PFSK-1 (cell line): ENCODE data around the gene KRTAP9-6.

ENCODE experiments used
- FOXP2 ChIP-seq: optimal IDR thresholded peaks from 2 replicates; pipeline ENCODE3; 2011; ENCODE audit warnings: borderline replicate concordance, control low read depth, inconsistent platforms; ENCODE audit not compliant: insufficient read depth; ENCODE audit errors: extremely low read length, extremely low read depth
- POLR2AphosphoS5 ChIP-seq: IDR thresholded peaks from 2 replicates; pipeline ENCODE4 v1.6.1; 2012; ENCODE audit warnings: low read depth, mild to moderate bottlenecking, control low read depth, low read length, moderate library complexity
- SIN3A ChIP-seq: IDR thresholded peaks from 2 replicates; pipeline ENCODE4 v1.6.1; 2012; ENCODE audit warnings: mild to moderate bottlenecking, low read length, moderate library complexity, borderline replicate concordance; ENCODE audit not compliant: insufficient read depth
- TAF1 ChIP-seq: IDR thresholded peaks from 2 replicates; pipeline ENCODE4 v1.6.1; 2012; ENCODE audit warnings: low read length, control low read depth, borderline replicate concordance; ENCODE audit not compliant: insufficient read depth
- TF ChIP-seq, protein P1 (sequence below), 2 experiments: IDR thresholded peaks; 2 replicates each; pipeline versions ENCODE4 v1.6.1 to v1.8.0; 2011 to 2012; ENCODE audit warnings: low read depth in 2 of 2, low read length in 2 of 2, control low read depth in 1 of 2, inconsistent platforms in 1 of 2, mild to moderate bottlenecking in 1 of 2, moderate library complexity in 1 of 2; ENCODE audit not compliant: insufficient read depth in 1 of 2

Gene KRTAP9-6

DNA sequence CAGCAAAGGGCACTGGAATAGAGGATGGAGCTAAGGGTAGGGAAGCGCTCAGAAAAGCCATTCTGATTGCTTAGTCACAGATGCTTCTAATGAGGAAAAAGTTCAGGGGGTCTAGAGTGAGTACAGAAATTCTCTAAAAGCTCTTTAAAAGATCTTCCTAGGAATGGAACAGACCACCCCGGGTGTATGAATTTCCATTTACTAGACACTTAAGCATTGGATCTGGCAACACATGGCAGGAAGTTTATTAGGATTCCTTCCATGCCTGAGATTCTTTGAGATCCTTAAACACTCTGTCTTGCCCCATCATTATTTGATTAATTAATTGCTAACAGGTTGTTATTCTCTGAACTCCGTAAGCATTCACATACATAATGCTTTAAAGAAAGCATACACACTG is 18.9 kb downstream of the KRTAP9-6 start:
- TF ChIP-seq FOXP2: no peak
- TF ChIP-seq POLR2AphosphoS5: no peak
- no peak for TF ChIP-seq TAF1
- TF ChIP-seq, protein P1, sequence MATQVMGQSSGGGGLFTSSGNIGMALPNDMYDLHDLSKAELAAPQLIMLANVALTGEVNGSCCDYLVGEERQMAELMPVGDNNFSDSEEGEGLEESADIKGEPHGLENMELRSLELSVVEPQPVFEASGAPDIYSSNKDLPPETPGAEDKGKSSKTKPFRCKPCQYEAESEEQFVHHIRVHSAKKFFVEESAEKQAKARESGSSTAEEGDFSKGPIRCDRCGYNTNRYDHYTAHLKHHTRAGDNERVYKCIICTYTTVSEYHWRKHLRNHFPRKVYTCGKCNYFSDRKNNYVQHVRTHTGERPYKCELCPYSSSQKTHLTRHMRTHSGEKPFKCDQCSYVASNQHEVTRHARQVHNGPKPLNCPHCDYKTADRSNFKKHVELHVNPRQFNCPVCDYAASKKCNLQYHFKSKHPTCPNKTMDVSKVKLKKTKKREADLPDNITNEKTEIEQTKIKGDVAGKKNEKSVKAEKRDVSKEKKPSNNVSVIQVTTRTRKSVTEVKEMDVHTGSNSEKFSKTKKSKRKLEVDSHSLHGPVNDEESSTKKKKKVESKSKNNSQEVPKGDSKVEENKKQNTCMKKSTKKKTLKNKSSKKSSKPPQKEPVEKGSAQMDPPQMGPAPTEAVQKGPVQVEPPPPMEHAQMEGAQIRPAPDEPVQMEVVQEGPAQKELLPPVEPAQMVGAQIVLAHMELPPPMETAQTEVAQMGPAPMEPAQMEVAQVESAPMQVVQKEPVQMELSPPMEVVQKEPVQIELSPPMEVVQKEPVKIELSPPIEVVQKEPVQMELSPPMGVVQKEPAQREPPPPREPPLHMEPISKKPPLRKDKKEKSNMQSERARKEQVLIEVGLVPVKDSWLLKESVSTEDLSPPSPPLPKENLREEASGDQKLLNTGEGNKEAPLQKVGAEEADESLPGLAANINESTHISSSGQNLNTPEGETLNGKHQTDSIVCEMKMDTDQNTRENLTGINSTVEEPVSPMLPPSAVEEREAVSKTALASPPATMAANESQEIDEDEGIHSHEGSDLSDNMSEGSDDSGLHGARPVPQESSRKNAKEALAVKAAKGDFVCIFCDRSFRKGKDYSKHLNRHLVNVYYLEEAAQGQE (IDR thresholded peaks at IDR 0.05; ENCODE audit: insufficient read depth in 1 of 2, low read depth in 2 of 2, low read length in 2 of 2): no peak
- TF ChIP-seq SIN3A: no peak

DNA sequence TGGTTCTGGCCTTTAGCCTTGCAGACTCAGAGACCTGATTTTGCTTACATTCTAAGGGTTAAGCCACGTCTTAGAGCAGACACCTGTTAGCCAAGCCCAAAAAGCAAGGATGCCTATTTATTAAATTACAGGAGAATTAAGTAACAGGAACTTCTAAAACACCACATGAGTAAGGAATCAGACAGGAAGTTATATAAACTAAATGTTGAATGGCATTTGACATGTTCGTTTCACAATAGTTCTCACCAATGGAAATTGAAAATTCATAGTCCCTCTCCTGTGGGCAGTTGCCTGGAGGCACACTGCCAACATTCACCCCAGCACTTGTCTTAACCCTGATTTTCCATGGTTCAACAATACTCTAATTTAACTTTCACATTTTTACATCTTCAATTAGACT is 19.4 kb downstream of the KRTAP9-6 start:
- no peak for TF ChIP-seq TAF1
- no peak for TF ChIP-seq POLR2AphosphoS5
- TF ChIP-seq SIN3A: no peak
- no peak for TF ChIP-seq FOXP2
- TF ChIP-seq, protein P1 (IDR thresholded peaks at IDR 0.05; ENCODE audit: insufficient read depth in 1 of 2, low read depth in 2 of 2, low read length in 2 of 2): no peak

DNA sequence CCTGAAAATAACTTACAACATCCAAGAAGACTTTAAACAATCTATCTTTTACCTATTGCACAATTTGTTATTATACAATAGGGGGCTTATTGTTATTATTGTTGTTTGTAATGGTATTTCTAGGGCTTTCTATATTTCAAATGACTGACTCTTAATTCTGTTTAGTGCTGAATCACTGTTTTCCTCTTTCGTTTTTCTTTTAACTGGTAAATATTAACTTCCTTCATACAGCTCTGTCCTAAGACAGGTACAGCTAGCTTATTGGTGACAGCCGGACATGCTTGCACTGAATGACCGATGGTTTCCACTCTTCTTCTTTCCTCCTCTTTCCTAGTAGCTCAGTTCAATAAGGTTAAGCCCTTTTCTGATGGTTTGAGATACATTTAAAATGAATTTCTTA is 21.9 kb downstream of the KRTAP9-6 start:
- TF ChIP-seq, protein P1 (IDR thresholded peaks at IDR 0.05; ENCODE audit: insufficient read depth in 1 of 2, low read depth in 2 of 2, low read length in 2 of 2): no peak
- no peak for TF ChIP-seq POLR2AphosphoS5
- no peak for TF ChIP-seq TAF1
- no peak for TF ChIP-seq SIN3A
- no peak for TF ChIP-seq FOXP2

DNA sequence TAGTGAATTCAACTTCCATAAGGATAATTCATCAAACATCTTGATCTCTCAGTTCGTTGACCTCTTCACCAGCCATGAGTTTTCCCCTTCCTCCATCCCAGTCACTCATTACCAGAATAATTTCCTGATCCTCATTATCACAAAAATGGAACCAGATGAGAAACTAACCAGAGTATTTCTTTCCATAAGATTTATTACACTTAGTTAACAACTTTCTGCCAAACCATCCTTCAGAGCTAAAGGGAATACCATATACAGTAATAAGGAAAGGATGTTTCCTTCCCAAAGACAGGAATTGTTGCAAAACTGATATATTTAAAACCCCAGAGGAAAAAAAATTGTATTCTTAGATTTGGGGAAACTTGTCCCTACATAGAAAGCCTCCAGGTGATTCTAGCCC is 28.8 kb downstream of the KRTAP9-6 start:
- TF ChIP-seq, protein P1 (IDR thresholded peaks at IDR 0.05; ENCODE audit: insufficient read depth in 1 of 2, low read depth in 2 of 2, low read length in 2 of 2): no peak
- TF ChIP-seq POLR2AphosphoS5: no peak
- TF ChIP-seq SIN3A: no peak
- no peak for TF ChIP-seq FOXP2
- TF ChIP-seq TAF1: no peak

DNA sequence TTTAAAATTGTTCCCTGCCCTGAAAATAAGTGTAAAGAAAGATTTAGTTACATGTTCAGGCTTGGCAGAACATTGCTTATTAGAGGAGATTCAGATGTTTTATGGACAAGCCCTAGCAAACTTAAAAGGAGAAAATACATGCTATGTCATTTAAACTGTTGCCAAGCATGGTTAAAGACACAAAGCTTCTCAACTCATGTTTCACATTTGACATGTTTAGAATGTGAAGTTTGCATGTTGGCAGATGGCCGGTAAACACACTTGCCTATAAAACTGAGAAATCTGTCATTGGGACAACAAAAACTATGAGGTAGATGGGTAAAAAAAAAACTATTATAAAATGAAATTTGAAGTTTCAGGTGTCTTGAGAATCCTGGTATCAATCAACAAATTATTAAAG is 31.7 kb downstream of the KRTAP9-6 start:
- TF ChIP-seq FOXP2 (no peak), TAF1 (no peak), SIN3A (no peak), POLR2AphosphoS5 (no peak)
- TF ChIP-seq, protein P1 (IDR thresholded peaks at IDR 0.05; ENCODE audit: insufficient read depth in 1 of 2, low read depth in 2 of 2, low read length in 2 of 2): no peak
